GM21423 (cell line): ENCODE results near the gene DDIT4.
A peak's percentile ranks its signal among the peaks of the same experiment; 100 is the strongest.
"Not testable (repeated sequence)": the region's sequence is repeated elsewhere in the genome, so short reads cannot be mapped to it uniquely, and the experiment has no call there.

Source experiments
- ATAC-seq: cut with Tn5 transposase; IDR thresholded peaks from one replicate; pipeline ENCODE4 v1.9.1; 2021; ENCODE audit warnings: mild to moderate bottlenecking, moderate library complexity; ENCODE audit not compliant: unreplicated experiment

Gene DDIT4

GRCh38 chr10:72291019-72291532, 17.4 kb downstream of the DDIT4 start:
- no peak for ATAC-seq

- ATAC-seq = no peak
These were observed 18.5 kb downstream of the DDIT4 start for GRCh38 chr10:72292223-72292691.

DNA sequence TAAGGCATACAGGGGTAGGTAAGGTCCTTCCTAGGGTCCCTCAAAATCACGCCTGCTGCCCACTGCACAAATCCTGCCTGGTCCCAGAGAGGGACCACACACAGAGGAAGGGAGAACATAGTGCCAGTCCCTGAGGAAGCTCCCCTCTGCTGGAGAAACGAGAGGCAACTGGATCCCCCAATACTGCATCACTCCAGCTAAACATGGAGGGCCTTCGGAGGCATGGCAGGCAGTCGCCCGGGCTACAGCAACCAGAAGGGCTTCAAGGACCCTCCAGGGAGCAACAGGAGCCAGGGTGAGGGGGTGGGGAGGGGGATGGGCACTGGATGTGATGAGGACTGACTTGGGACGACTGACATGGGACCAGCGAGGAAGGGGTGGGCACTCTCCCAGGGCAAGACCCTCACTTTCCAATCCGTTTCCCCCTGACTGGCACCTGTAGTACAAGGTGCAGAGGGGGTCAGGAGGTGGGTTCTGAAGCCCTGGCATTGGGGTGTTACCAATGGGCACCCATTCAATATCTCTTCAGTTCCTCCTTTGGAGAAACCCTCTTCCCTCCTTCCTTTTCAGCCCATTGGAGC, 21.7 kb downstream of the DDIT4 start:
- no peak for ATAC-seq

DNA sequence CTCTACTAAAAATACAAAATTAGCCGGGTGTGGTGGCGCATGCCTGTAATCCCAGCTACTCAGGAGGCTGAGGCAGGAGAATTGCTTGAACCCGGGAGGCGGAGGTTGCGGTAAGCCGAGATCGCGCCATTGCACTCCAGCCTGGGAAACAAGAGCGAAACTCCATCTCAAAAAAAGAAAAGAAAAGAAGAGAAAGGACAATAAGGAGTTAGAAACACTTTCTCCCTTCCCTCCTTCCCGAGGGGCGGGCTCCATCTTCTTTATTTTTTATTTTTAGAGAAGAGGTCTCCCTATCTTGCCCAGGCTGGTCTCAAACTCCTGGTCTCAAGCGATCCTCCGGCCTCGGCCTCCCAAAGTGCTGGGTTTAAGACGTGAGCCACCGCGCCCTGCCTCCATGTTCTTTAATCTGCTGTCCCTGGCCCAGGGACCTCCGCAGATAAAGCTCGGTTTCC, 23.1 kb downstream of the DDIT4 start:
- ATAC-seq = not testable (repeated sequence)

GRCh38 chr10:72297281-72297804, 23.6 kb downstream of the DDIT4 start:
- ATAC-seq = peak; percentile 59

DNA sequence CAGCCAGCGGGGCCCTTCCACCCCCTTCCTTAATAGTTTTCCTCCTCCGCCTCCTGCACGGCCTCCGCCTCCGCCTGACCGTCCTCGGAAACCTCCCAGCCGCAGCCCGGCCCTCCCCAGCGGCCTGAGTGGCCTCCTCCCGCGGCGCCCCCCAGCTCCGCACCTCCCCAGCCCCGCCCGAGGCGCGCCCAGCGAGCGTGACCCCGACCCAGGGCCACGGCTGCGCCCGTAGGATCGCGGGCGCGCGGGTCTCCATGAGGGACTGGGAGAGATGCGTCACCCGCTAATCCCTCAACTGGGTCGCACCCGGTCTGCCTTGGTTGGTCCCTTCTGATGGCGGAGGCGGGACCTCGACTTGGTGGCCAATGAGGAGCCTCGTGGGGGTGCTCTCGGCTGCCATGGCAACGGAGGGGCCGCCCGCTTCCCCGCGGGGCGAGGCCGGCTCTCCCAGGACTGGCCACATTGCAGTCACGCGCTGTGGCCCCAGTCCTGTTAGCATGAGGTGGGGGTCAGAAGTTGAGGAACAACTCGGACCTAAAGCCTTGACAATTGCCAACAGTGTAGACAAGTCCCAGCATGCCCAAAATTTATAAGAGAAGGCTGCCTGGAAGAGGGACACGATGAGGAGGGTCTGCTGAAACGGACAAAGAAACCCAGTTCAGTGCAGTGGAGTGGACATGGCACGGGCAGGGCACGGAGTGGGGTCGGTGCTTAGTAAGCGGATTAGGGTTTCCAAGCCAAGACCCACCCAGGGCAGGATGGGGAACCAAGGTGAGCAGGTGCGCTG, 24.3 kb downstream of the DDIT4 start:
- peak; percentile 75 for ATAC-seq

GRCh38 chr10:72298592-72299519, 25.1 kb downstream of the DDIT4 start:
- no peak for ATAC-seq

DNA sequence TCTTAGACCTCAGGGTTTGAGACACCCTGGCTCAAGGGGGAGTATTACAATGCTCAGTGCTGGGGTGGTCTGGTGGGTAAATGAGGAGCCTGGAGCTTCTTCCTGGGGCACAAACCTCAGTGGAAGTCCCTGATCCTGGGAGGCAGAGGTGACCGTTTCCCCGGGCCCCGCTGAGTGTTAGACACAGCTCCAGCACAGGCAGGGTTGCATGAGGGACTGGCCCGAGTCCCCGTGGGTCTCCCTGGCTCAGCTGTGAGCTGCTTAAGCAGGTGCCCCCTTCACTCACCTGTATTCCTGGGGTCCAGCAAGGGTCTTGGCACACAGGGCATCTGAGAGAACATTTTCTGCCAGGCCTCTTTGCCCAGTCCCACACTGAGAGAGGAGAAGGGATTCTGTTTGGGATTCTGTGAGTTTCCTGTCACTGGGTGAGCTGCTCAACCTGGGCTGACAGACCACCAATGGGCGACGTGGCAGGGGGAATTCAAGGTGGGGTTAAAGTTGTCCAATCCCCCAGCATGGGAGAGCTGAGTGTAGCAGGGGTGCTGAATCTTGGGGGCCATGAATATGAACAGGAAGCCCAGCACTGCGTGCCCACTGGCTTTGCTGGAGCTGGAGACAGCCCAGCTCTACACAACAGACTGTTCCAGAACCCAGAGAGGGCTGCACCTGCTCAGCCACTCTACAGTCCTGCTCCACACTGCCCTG, 29.9 kb downstream of the DDIT4 start:
- no peak for ATAC-seq

GRCh38 chr10:72306215-72306760, 32.6 kb downstream of the DDIT4 start:
- no peak for ATAC-seq

DNA sequence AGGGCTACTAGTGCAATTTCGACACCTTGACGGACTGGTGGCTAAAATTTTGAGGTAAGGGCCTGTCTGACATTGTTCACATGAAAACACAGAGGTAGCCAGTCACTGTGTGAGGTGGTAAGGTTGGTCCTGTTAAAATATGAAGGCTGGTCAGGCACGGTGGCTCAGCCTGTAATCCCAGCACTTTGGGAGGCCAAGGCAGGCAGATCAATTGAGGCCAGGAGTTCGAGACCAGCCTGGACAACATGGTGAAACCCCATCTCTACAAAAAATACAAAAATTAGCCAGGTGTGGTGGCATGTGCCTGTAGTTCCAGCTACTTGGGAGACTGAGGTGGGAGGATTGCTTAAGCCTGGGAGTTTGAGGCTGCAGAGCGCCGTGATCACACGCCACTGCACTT, 34.0 kb downstream of the DDIT4 start:
- ATAC-seq = not testable (repeated sequence)

DNA sequence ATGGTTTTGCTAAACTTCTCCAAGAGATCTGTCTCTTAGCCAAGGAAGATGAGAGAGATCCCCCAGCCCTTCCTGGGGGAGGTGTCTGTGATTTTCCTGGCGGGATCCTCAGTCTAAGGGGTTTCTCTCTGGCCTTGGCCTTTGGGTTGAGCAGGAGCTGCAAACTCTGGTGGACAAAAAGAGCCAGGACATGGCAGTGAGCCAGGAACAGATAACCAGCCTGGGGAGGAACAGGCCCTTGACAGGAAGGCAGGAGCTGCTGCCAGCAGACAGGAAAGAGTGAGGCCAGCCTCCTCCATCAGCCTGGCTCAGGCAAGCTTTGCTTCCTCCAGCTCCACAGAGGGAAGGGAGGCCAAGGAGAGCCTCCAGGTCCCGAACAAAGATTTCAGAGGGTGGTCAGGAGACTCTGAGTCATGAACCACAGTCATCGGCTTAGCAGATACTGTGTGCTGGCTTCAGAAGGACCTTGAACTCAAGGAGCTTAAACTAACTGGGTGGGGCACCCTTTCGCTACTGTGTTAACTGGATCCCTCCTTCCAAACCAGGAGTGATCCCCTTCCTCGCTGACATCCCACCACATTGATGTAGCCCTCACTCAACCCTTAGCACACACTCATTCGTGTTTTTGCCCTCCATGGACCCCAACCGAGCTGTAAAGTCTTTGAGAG, 34.7 kb downstream of the DDIT4 start:
- no peak for ATAC-seq

GRCh38 chr10:72309290-72310240, 35.8 kb downstream of the DDIT4 start:
- no peak for ATAC-seq

DNA sequence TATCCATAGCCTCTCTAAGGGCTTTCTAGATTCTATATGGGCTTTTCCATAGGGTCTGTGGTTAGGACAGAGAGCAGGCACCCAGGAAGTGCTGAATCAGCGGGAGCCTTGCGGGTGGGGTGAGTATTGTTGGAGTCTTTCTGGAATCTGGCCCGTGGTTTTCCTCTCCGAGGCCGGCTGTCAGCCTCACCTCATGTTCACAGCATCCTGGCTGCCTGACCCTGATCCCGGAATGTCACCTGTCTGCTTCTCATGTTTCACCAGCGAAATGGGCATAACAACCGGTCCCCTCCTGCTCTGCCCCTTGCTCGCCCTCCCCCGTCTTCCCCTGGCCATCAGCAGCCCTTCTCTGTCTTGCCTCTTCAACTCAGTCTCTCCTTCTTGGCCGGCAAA, 36.5 kb downstream of the DDIT4 start:
- no peak for ATAC-seq

DNA sequence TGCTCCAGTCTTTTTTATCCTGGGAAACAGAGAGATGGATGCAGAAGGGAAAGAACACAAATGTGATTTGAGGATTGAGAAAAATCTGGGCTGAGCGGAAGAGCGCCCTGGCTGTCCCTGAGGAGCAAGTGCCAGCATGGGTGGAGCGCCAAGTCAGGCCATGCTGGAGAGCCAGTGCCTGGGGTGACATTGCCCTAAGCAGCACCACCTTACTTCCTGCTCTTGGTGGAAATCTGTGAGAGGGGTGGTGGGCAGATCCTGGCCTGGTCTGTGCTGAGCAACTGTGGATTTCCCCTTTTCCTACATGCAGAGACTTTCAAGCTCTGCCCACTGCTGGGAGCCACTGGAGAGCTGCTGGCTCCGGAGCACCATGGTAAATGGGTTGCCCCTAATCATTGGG, 36.9 kb downstream of the DDIT4 start:
- no peak for ATAC-seq

- ATAC-seq = no peak
These were observed 37.9 kb downstream of the DDIT4 start for GRCh38 chr10:72311667-72312066.

- ATAC-seq = no peak
These were observed 39.2 kb downstream of the DDIT4 start for GRCh38 chr10:72312865-72313391.

DNA sequence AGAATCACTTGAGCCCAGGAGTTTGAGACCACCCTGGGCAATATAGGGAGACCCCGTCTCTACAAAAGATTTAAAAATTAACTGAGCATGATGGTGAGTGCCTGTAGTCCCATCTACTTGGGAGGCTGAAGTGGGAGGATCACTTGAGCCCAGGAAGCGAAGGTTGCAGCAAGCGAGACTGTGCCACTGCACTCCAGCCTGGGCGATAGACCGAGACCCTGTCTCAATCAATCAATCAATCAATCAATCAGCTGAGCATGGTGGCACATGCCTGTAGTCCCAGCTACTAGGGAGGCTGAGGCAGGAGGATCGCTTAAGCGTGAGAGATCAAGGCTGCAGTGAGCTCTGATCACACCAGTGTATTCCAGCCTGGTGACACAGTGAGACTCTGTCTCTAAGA, 40.5 kb downstream of the DDIT4 start:
- no peak for ATAC-seq

- no peak for ATAC-seq
These were observed 41.3 kb downstream of the DDIT4 start for GRCh38 chr10:72315054-72315453.
